ENCODE measurements around the gene MRPL52. TPM values are rescaled to one million over a fixed set of nuclear protein-coding genes. Genes with fewer than 3 reads are reported as not detected.
"Not testable (repeated sequence)": the region's sequence is repeated elsewhere in the genome, so short reads cannot be mapped to it uniquely, and the experiment has no call there.

MRPL52 gene
- total RNA-seq, 1 donor: 69.9 TPM

GRCh38 chr14:22792158-22792557 lies 37.5 kb upstream of the MRPL52 start:
- TF ChIP-seq CTCF (IDR thresholded peaks at IDR 0.05; ENCODE audit: insufficient read depth, low read length): no peak

GRCh38 chr14:22793550-22793949 lies 36.1 kb upstream of the MRPL52 start:
- DNase-seq (ENCODE audit: low read depth); H3K4me3 ChIP-seq (ENCODE audit: low read depth, low read length): not testable (repeated sequence)

More at GRCh38 chr14:22792158-22792557, 37.5 kb upstream of the MRPL52 start:
- no peak overlapping the region for H3K4me3 ChIP-seq (ENCODE audit: low read depth, low read length)
- no peak for DNase-seq (ENCODE audit: low read depth)

GRCh38 chr14:22793976-22794375 lies 35.7 kb upstream of the MRPL52 start:
- no peak for DNase-seq (ENCODE audit: low read depth)
- no peak for TF ChIP-seq CTCF (IDR thresholded peaks at IDR 0.05; ENCODE audit: insufficient read depth, low read length)
- H3K4me3 ChIP-seq (ENCODE audit: low read depth, low read length): no peak overlapping the region

GRCh38 chr14:22794551-22794951 lies 35.1 kb upstream of the MRPL52 start:
- no peak for DNase-seq (ENCODE audit: low read depth)
- H3K4me3 ChIP-seq (ENCODE audit: low read depth, low read length): no peak overlapping the region
- TF ChIP-seq CTCF (IDR thresholded peaks at IDR 0.05; ENCODE audit: insufficient read depth, low read length): no peak

- no peak overlapping the region for H3K4me3 ChIP-seq (ENCODE audit: low read depth, low read length)
- no peak for TF ChIP-seq CTCF (IDR thresholded peaks at IDR 0.05; ENCODE audit: insufficient read depth, low read length)
- no peak for DNase-seq (ENCODE audit: low read depth)
Measured at GRCh38 chr14:22796087-22796707, 33.5 kb upstream of the MRPL52 start.

- no peak overlapping the region for H3K4me3 ChIP-seq (ENCODE audit: low read depth, low read length)
- no peak for TF ChIP-seq CTCF (IDR thresholded peaks at IDR 0.05; ENCODE audit: insufficient read depth, low read length)
- DNase-seq (ENCODE audit: low read depth): no peak
Measured at GRCh38 chr14:22797017-22797917, 32.4 kb upstream of the MRPL52 start.

GRCh38 chr14:22798528-22798927 lies 31.2 kb upstream of the MRPL52 start:
- TF ChIP-seq CTCF (IDR thresholded peaks at IDR 0.05; ENCODE audit: insufficient read depth, low read length): no peak
- H3K4me3 ChIP-seq (ENCODE audit: low read depth, low read length): no peak overlapping the region

More at GRCh38 chr14:22798528-22798927, 31.2 kb upstream of the MRPL52 start:
- no peak for DNase-seq (ENCODE audit: low read depth)
